A549 (cell line): Measurements from ENCODE around the gene BCAS3.

Experiments used
- CEBPB ChIP-seq, 2 experiments: fragments of >200 bp in 1 of 2; sonication (Bioruptor Twin) in 1 of 2; formaldehyde crosslinking in 1 of 2; IDR thresholded peaks; 2 replicates each; pipeline ENCODE4 v1.6.1; 2012 to 2016
- CHD2 ChIP-seq: fragments of 150-350 bp; IDR thresholded peaks from 2 replicates; pipeline ENCODE4 v1.6.1; 2014; ENCODE audit warnings: low read length; ENCODE audit not compliant: partially characterized antibody
- EP300 ChIP-seq, 2 experiments: fragments of >200 bp; sonication (Bioruptor Twin); formaldehyde crosslinking; IDR thresholded peaks; 2 replicates in 1 of 2; 3 replicates in 1 of 2; pipeline ENCODE4 v1.6.1; 2016 to 2017
- JUNB ChIP-seq: fragments of >200 bp; sonication (Bioruptor Twin); formaldehyde crosslinking; IDR thresholded peaks from 2 replicates; pipeline ENCODE4 v1.6.1; 2016
- MYC ChIP-seq: IDR thresholded peaks from 2 replicates; pipeline ENCODE4 v1.6.1; 2012; ENCODE audit warnings: mild to moderate bottlenecking, inconsistent platforms, low read length, improper control_type of control experiment, borderline replicate concordance
- POLR2A ChIP-seq: IDR thresholded peaks from 2 replicates; pipeline ENCODE4 v1.6.1; 2012; ENCODE audit warnings: mild to moderate bottlenecking, low read length
- RNF2 ChIP-seq: fragments of 200-600 bp; sonication (generic); IDR thresholded peaks from 2 replicates; pipeline ENCODE4 v1.6.1; 2016; ENCODE audit warnings: low read depth, mild to moderate bottlenecking, antibody characterized with exemption, moderate library complexity, borderline replicate concordance
- TF ChIP-seq, protein P1 (sequence below): fragments of >200 bp; sonication (Bioruptor Twin); formaldehyde crosslinking; IDR thresholded peaks from 3 replicates; pipeline ENCODE4 v1.5.1; 2016
- TF ChIP-seq, protein P2 (sequence below): fragments of 250-450 bp; sonication (Bioruptor Pico); IDR thresholded peaks from 2 replicates; pipeline ENCODE4 v1.5.0; 2021; ENCODE audit warnings: mild to moderate bottlenecking, moderate library complexity, borderline replicate concordance
- TF ChIP-seq, protein P3 (sequence below): fragments of >200 bp; sonication (Bioruptor Twin); formaldehyde crosslinking; IDR thresholded peaks from 3 replicates; pipeline ENCODE4 v1.6.1; 2016

DNA sequence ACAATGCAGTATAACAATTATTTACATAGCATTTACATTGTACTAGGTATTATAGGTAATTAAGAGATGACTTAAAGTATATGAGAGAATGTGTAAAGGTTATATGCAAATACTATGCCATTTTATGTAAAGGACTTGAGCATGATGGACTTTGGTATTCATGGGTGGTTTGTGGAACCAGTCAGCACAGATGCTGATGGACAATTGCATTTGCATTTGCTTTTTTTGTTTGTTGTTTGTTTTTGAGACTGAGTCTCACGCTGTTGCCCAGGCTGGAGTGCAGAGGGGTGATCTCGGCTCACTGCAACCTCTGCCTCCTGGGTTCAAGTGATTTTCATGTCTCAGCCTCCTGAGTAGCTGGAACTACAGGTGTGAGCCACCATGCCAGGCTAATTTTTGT is 36.0 kb downstream of the BCAS3 start:
- TF ChIP-seq RNF2 (no peak), POLR2A (no peak), MYC (no peak), EP300 (IDR thresholded peaks at IDR 0.05) (no peak), CHD2 (no peak), JUNB (no peak), CEBPB (IDR thresholded peaks at IDR 0.05) (no peak)
- TF ChIP-seq, protein P1, sequence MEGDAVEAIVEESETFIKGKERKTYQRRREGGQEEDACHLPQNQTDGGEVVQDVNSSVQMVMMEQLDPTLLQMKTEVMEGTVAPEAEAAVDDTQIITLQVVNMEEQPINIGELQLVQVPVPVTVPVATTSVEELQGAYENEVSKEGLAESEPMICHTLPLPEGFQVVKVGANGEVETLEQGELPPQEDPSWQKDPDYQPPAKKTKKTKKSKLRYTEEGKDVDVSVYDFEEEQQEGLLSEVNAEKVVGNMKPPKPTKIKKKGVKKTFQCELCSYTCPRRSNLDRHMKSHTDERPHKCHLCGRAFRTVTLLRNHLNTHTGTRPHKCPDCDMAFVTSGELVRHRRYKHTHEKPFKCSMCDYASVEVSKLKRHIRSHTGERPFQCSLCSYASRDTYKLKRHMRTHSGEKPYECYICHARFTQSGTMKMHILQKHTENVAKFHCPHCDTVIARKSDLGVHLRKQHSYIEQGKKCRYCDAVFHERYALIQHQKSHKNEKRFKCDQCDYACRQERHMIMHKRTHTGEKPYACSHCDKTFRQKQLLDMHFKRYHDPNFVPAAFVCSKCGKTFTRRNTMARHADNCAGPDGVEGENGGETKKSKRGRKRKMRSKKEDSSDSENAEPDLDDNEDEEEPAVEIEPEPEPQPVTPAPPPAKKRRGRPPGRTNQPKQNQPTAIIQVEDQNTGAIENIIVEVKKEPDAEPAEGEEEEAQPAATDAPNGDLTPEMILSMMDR, result no peak
- TF ChIP-seq, protein P2, sequence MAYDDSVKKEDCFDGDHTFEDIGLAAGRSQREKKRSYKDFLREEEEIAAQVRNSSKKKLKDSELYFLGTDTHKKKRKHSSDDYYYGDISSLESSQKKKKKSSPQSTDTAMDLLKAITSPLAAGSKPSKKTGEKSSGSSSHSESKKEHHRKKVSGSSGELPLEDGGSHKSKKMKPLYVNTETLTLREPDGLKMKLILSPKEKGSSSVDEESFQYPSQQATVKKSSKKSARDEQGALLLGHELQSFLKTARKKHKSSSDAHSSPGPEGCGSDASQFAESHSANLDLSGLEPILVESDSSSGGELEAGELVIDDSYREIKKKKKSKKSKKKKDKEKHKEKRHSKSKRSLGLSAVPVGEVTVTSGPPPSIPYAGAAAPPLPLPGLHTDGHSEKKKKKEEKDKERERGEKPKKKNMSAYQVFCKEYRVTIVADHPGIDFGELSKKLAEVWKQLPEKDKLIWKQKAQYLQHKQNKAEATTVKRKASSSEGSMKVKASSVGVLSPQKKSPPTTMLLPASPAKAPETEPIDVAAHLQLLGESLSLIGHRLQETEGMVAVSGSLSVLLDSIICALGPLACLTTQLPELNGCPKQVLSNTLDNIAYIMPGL (CRISPR knock-in tag), result no peak
- TF ChIP-seq, protein P3, sequence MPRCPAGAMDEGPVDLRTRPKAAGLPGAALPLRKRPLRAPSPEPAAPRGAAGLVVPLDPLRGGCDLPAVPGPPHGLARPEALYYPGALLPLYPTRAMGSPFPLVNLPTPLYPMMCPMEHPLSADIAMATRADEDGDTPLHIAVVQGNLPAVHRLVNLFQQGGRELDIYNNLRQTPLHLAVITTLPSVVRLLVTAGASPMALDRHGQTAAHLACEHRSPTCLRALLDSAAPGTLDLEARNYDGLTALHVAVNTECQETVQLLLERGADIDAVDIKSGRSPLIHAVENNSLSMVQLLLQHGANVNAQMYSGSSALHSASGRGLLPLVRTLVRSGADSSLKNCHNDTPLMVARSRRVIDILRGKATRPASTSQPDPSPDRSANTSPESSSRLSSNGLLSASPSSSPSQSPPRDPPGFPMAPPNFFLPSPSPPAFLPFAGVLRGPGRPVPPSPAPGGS, result no peak
